Measurements from ENCODE around the gene TRIM26.
"Not testable (repeated sequence)": the region's sequence is repeated elsewhere in the genome, so short reads cannot be mapped to it uniquely, and the experiment has no call there.

The TRIM26 gene

DNA sequence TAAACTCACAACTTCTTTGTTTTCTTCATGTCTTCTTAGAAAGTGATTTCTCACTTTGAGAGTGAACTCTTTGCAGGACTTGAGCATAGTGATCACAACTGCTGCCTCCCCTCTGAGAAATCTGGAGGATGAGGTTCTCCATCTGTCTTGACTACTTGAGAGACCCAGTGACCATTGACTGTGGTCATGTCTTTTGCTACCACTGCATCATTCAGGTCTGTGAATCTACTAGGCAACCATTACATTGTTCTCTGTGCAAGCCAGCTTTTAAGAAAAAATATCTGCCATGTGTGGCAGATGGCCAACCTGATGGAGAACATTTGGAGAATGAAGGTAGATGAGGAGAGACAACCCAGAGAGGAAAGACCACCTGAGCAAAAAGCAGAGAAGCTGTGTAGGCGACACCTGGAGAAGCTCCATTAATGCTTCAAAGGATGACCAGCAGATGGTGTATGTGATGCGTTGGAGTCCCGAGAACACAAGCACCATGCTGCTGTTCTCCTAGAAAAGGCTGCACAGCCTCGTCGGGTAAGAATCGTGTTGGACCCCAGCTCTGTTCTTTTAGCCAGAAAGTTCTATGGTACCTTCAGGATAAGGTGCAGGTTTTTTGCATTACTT is 25.1 kb upstream of the TRIM26 start:
- no peak overlapping the region for H3K4me3 ChIP-seq (ENCODE audit: low read depth, low read length)
- TF ChIP-seq CTCF (IDR thresholded peaks at IDR 0.05; ENCODE audit: low read depth, low read length): peak; percentile 29
- TF ChIP-seq, protein P1, sequence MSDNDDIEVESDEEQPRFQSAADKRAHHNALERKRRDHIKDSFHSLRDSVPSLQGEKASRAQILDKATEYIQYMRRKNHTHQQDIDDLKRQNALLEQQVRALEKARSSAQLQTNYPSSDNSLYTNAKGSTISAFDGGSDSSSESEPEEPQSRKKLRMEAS (IDR thresholded peaks at IDR 0.05; ENCODE audit: low read depth, low read length): no peak
- DNase-seq (ENCODE audit: low read depth): peak; percentile 29

DNA sequence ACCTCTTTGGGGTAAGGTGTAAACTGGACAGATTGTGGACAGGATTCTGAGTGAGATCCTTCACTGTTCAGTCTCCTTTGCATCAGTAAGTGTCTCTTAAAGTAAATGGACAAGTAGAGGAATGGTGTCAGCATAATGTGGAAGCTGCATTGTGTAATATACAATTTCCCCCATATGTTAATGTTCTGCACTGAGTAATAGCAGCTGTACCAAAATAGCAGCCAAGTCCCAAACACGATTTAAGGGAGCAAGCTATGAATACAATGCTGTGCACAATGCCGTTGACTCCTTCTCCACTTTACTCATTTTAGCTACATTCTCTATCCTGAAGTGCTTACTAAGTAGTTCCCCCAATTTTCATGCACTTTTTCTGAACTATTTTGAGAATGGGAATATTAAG is 21.1 kb upstream of the TRIM26 start:
- peak; percentile 18 for DNase-seq (ENCODE audit: low read depth)
- no peak overlapping the region for H3K4me3 ChIP-seq (ENCODE audit: low read depth, low read length)
- TF ChIP-seq POLR2A (IDR thresholded peaks at IDR 0.05; ENCODE audit: extremely low read depth, insufficient read length) (no peak), CTCF (IDR thresholded peaks at IDR 0.05; ENCODE audit: low read depth, low read length) (no peak), MYC (IDR thresholded peaks at IDR 0.05; ENCODE audit: low read depth, low read length) (no peak)
- TF ChIP-seq, protein P1 (IDR thresholded peaks at IDR 0.05; ENCODE audit: low read depth, low read length): no peak

DNA sequence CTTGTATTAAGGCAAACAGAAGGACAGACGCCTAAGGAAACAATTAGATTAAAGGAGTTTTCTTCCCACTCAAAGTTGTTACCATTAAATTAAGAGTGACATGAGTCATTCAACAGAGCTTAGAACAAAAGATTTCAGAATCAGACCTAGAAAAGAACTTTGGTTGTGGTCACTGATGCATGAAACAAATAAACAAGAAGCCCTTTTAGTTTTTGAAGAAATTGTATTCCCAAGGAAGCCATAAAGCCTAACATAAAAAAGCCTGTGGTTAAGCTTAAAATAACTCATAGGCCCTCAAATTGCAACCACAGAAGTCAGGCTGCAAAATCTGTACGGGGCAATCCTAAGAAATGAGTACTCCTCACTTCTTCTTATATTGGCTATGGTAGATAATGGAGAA is 17.9 kb upstream of the TRIM26 start:
- TF ChIP-seq POLR2A (IDR thresholded peaks at IDR 0.05; ENCODE audit: extremely low read depth, insufficient read length): no peak
- TF ChIP-seq, protein P1 (IDR thresholded peaks at IDR 0.05; ENCODE audit: low read depth, low read length): no peak
- no peak for TF ChIP-seq CTCF (IDR thresholded peaks at IDR 0.05; ENCODE audit: low read depth, low read length)
- no peak for TF ChIP-seq MYC (IDR thresholded peaks at IDR 0.05; ENCODE audit: low read depth, low read length)
- DNase-seq (ENCODE audit: low read depth): peak; percentile 30
- H3K4me3 ChIP-seq (ENCODE audit: low read depth, low read length): no peak overlapping the region

GRCh38 chr6:30227763-30228487 is 14.7 kb upstream of the TRIM26 start:
- no peak for TF ChIP-seq CTCF (IDR thresholded peaks at IDR 0.05; ENCODE audit: low read depth, low read length)
- no peak for TF ChIP-seq MYC (IDR thresholded peaks at IDR 0.05; ENCODE audit: low read depth, low read length)
- TF ChIP-seq, protein P1 (IDR thresholded peaks at IDR 0.05; ENCODE audit: low read depth, low read length): no peak
- TF ChIP-seq POLR2A (IDR thresholded peaks at IDR 0.05; ENCODE audit: extremely low read depth, insufficient read length): no peak
- H3K4me3 ChIP-seq (ENCODE audit: low read depth, low read length): no peak overlapping the region
- no peak for DNase-seq (ENCODE audit: low read depth)

GRCh38 chr6:30227242-30227722 is 14.1 kb upstream of the TRIM26 start:
- no peak overlapping the region for H3K4me3 ChIP-seq (ENCODE audit: low read depth, low read length)
- no peak for TF ChIP-seq POLR2A (IDR thresholded peaks at IDR 0.05; ENCODE audit: extremely low read depth, insufficient read length)
- DNase-seq (ENCODE audit: low read depth): no peak

DNA sequence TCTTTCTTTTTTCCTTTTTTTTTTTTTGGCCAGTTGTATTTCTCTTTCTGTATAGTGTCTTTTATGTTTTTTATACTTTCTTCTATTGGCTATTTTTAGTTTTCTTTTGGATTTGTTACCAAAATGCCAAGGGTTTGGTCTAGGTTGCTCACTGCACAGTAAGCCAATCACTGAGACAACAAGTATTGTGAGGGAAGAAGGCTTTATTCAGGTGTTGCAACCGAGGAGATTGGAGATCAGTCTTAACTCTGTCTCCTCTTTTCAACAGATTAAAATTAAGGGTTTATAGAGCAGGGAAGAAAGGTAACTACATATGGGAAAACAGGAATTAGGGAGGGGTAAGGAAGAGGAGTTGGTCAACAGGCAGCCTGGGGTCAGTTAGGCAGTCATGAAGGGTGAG is 10.1 kb upstream of the TRIM26 start:
- no peak overlapping the region for H3K4me3 ChIP-seq (ENCODE audit: low read depth, low read length)
- DNase-seq (ENCODE audit: low read depth): no peak
- TF ChIP-seq POLR2A (IDR thresholded peaks at IDR 0.05; ENCODE audit: extremely low read depth, insufficient read length) (no peak), MYC (IDR thresholded peaks at IDR 0.05; ENCODE audit: low read depth, low read length) (no peak), CTCF (IDR thresholded peaks at IDR 0.05; ENCODE audit: low read depth, low read length) (no peak)
- TF ChIP-seq, protein P1 (IDR thresholded peaks at IDR 0.05; ENCODE audit: low read depth, low read length): no peak

DNA sequence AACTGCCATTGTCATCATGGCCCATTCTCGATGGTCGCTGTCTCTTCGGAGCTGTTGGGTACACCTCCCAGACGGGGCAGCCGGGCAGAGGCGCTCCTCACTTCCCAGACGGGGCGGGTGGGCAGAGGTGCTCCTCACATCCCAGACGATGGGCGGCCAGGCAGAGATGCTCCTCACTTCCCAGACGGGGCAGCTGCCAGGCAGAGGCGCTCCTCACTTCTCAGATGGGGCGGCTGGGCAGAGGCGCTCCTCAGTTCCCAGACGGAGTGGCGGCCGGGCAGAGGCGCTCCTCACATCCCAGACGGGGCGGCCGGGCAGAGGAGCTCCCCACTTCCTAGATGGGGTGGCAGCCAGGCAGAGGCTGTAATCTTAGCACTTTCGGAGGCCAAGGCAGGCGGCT is 8.8 kb upstream of the TRIM26 start:
- H3K4me3 ChIP-seq (ENCODE audit: low read depth, low read length); DNase-seq (ENCODE audit: low read depth): not testable (repeated sequence)

DNA sequence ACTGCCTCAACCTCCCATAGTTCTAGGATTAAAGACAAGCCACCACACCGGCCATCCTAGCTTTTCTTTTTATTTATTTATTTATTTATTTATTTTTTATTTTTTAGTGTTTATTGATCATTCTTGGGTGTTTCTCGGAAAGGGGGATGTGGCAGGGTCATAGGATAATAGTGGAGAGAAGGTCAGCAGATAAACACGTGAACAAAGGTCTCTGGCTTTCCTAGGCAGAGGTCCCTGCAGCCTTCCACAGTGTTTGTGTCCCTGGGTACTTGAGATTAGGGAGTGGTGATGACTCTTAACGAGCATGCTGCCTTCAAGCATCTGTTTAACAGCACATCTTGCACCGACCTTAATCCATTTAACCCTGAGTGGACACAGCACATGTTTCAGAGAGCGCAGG is 8.2 kb upstream of the TRIM26 start:
- not testable (repeated sequence) for H3K4me3 ChIP-seq (ENCODE audit: low read depth, low read length); DNase-seq (ENCODE audit: low read depth)
